ENCODE data around the gene GABARAPL1. TPM values are rescaled to one million over a fixed set of nuclear protein-coding genes. Genes with fewer than 3 reads are reported as not detected.
"Not testable (repeated sequence)": the region's sequence is repeated elsewhere in the genome, so short reads cannot be mapped to it uniquely, and the experiment has no call there.

Gene GABARAPL1
- total RNA-seq, 3 donors from 2014 or later: 146 to 182 (median 155) TPM

DNA sequence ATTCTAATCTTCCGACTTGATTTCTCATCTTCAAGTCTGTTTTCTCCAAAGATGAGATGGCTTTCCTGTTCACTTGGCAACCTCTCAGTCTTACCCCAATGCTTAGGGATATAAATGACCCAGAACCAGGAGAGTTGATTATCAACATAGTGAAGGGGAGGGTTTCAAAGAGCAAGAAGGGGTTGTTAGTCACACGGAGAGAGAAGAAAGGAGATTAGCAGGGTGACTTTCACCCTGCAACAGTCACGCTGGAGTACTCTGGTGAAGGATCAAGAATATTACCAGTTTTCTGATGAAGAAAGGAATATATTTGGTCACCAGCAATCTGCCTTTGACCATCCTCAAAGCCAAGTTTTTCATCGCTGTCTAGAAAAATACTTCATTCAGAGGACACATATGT, 33.9 kb upstream of the GABARAPL1 start, which contains the start of gene TMEM52B:
Gene TMEM52B, plus strand, starts transcription at position 212 of the 400 bp plus-strand sequence. CDS start 543 bp downstream, outside the sequence.
- Histone ChIP-seq H3K27me3 (no peaks in the 10 kb centered on the region), H3K4me1 (peaks cover 0 to 6% of the 10 kb centered on the region in 2 donors), H3K4me3 (no peak within 1 kb of the TSS), H3K9me3 (no peaks in the 10 kb centered on the region), H3K27ac (no peak within 1 kb of the TSS), H3K36me3 (no peaks in the 10 kb centered on the region)
- TF ChIP-seq POLR2AphosphoS5 (IDR thresholded peaks at IDR 0.05): no peak
- no peak for TF ChIP-seq POLR2A (IDR thresholded peaks at IDR 0.05)
- TF ChIP-seq, protein P1, sequence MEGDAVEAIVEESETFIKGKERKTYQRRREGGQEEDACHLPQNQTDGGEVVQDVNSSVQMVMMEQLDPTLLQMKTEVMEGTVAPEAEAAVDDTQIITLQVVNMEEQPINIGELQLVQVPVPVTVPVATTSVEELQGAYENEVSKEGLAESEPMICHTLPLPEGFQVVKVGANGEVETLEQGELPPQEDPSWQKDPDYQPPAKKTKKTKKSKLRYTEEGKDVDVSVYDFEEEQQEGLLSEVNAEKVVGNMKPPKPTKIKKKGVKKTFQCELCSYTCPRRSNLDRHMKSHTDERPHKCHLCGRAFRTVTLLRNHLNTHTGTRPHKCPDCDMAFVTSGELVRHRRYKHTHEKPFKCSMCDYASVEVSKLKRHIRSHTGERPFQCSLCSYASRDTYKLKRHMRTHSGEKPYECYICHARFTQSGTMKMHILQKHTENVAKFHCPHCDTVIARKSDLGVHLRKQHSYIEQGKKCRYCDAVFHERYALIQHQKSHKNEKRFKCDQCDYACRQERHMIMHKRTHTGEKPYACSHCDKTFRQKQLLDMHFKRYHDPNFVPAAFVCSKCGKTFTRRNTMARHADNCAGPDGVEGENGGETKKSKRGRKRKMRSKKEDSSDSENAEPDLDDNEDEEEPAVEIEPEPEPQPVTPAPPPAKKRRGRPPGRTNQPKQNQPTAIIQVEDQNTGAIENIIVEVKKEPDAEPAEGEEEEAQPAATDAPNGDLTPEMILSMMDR (IDR thresholded peaks at IDR 0.05): no peak
- intact Hi-C loops (cut with DNase I; ENCODE audit: low total_unique reads): no loop called here
- no peak for DNase-seq (ENCODE audit: low spot score in 2 of 2)

- Histone ChIP-seq H3K27me3 (no peaks in the 10 kb centered on the region), H3K4me1 (peaks cover 0 to 6% of the 10 kb centered on the region in 2 donors), H3K27ac (no peak overlapping the region), H3K9me3 (no peaks in the 10 kb centered on the region), H3K4me3 (no peak overlapping the region), H3K36me3 (no peaks in the 10 kb centered on the region)
- TF ChIP-seq POLR2AphosphoS5 (IDR thresholded peaks at IDR 0.05) (no peak), POLR2A (IDR thresholded peaks at IDR 0.05) (no peak)
- TF ChIP-seq, protein P1 (IDR thresholded peaks at IDR 0.05): no peak
- intact Hi-C loops (cut with DNase I; ENCODE audit: low total_unique reads): loop anchor here (5.0 kb wide), 1 partner anchor 978 kb away; no protein-coding TSS in a partner anchor
- no peak for DNase-seq (ENCODE audit: low spot score in 2 of 2)
Measured at GRCh38 chr12:10179776-10180181, 32.9 kb upstream of the GABARAPL1 start.

DNA sequence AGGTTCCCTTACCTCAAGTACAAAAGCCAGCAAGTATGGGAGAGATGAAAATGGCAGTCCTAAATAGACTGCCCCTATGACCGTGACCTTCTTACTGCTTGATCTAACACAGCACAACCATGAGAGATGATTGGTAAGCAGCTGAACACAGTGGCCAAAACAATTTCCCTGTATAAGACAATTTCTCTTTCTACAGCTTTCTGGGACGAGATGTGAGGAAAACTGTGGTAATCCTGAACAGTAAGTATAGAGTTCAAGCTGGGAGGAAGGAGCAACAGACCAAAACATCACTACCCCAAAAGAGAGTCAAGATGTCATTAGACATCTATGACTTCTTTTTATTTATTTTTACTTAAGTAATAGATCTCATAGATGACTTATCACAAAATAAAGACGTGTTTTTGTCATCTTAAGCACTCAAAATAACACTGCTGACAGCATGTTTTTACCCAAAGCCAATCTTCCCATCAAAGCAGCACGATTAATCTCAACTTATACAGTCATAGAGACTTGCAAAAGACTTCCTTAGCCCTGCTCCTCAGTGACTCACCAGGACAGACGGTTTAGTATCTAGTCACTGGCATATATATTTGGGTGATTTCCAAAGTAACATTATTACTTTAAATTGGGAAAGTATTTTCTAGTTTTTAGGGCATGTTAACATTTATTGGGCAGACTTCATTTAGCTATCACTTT, 30.2 kb upstream of the GABARAPL1 start:
- no peak for DNase-seq (ENCODE audit: low spot score in 2 of 2)
- intact Hi-C loops (cut with DNase I; ENCODE audit: low total_unique reads): loop anchor here (5.0 kb wide), 1 partner anchor 975 kb away; no protein-coding TSS in a partner anchor
- no peak overlapping the region for H3K27ac ChIP-seq
- TF ChIP-seq, protein P1 (IDR thresholded peaks at IDR 0.05): no peak
- no peak for TF ChIP-seq POLR2A (IDR thresholded peaks at IDR 0.05)
- TF ChIP-seq POLR2AphosphoS5 (IDR thresholded peaks at IDR 0.05): no peak
- no peaks in the 10 kb centered on the region for H3K36me3 ChIP-seq
- H3K4me1 ChIP-seq: no peaks in the 10 kb centered on the region
- no peaks in the 10 kb centered on the region for H3K9me3 ChIP-seq
- no peak overlapping the region for H3K4me3 ChIP-seq
- no peaks in the 10 kb centered on the region for H3K27me3 ChIP-seq

DNA sequence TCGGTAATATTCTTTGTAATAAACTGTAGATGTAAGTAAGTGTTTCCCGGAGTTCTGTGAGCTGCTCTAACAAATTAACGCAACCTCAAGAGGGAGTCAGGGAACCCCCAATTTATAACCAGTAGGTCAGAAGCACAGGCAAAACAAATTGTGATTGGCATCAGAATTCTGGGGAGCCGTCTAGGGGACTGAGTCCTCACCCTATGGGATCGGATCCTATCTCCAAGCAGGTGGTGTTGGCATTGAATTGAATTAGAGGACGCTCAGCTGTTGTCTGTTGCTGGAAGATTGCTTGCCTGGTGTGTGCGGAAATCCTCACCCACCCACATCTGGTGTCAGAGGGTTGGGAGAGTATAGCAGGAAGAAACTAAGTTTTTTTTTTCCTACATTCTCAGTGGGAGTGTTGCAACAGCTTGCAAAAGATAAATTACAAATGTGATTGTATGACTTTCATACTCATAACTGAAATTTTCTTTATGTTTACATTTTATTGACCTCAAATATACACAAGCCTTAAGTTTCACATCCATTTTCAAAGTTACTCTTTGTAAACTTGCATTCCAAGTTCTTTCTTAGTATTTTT, 28.3 kb upstream of the GABARAPL1 start:
- no peak for DNase-seq (ENCODE audit: low spot score in 2 of 2)
- H3K4me1 ChIP-seq: no peaks in the 10 kb centered on the region
- H3K4me3 ChIP-seq: no peak overlapping the region
- no peak overlapping the region for H3K27ac ChIP-seq
- H3K9me3 ChIP-seq: no peaks in the 10 kb centered on the region
- TF ChIP-seq, protein P1 (IDR thresholded peaks at IDR 0.05): no peak
- no peak for TF ChIP-seq POLR2A (IDR thresholded peaks at IDR 0.05)
- TF ChIP-seq POLR2AphosphoS5 (IDR thresholded peaks at IDR 0.05): no peak
- no peaks in the 10 kb centered on the region for H3K36me3 ChIP-seq
- intact Hi-C loops (cut with DNase I; ENCODE audit: low total_unique reads): loop anchor here (5.0 kb wide), 1 partner anchor 973 kb away; no protein-coding TSS in a partner anchor
- no peaks in the 10 kb centered on the region for H3K27me3 ChIP-seq

DNA sequence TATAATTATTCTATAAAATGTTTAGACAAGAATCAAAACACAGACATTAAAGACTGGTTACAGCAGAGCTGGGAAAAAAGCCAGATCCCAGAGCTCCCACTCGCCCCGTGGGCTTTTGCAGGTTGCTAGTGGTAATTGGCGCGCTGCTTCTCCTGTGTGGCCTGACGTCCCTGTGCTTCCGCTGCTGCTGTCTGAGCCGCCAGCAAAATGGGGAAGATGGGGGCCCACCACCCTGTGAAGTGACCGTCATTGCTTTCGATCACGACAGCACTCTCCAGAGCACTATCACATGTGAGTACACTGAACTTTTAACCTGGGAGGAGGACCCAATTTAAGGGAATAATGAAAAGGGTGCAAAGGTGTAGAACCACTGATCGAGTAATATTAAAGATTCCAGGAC, 26.4 kb upstream of the GABARAPL1 start:
- Histone ChIP-seq H3K27ac (no peak overlapping the region), H3K4me3 (no peak overlapping the region), H3K4me1 (peaks cover 0 to under 1% of the 10 kb centered on the region in 2 donors), H3K27me3 (no peaks in the 10 kb centered on the region), H3K36me3 (no peaks in the 10 kb centered on the region), H3K9me3 (no peaks in the 10 kb centered on the region)
- intact Hi-C loops (cut with DNase I; ENCODE audit: low total_unique reads): no loop called here
- TF ChIP-seq, protein P1 (IDR thresholded peaks at IDR 0.05): no peak
- TF ChIP-seq POLR2A (IDR thresholded peaks at IDR 0.05): no peak
- TF ChIP-seq POLR2AphosphoS5 (IDR thresholded peaks at IDR 0.05): no peak
- DNase-seq (ENCODE audit: low spot score in 2 of 2): no peak

GRCh38 chr12:10186958-10187357, 25.7 kb upstream of the GABARAPL1 start:
- H3K36me3 ChIP-seq; H3K9me3 ChIP-seq; H3K27ac ChIP-seq; H3K4me1 ChIP-seq; DNase-seq (ENCODE audit: low spot score in 2 of 2); intact Hi-C loops (cut with DNase I; ENCODE audit: low total_unique reads); H3K27me3 ChIP-seq; H3K4me3 ChIP-seq: not testable (repeated sequence)
